GM12878 (cell line): ENCODE measurements around the gene KRT32. TPM values are rescaled to one million over a fixed set of nuclear protein-coding genes. Genes with fewer than 3 reads are reported as not detected.

Experiments
- ATAC-seq: fragments of 200-7000 bp; cut with Tn5 transposase; 3 replicates; pipeline ENCODE4 v1.9.1; 2020; ENCODE audit warnings: mild to moderate bottlenecking, moderate library complexity
- BruUV-seq: library from RNA; stranded (reverse); fragments of 400-500 nt; replicated peaks from 2 replicates; lab custom pipeline; 2021; lab: Mats Ljungman, UMichigan
- CTCF ChIA-PET: fragments of 300-600 bp; sonication (Branson Sonifier 250); formaldehyde crosslinking; extraction: SDS; loops from one replicate; lab custom pipeline; 2021; ENCODE audit warnings: inconsistent platforms; lab: Yijun Ruan, JAX
- POLR2A ChIA-PET: fragments of 350-600 bp; formaldehyde crosslinking; extraction: SDS; loops from one replicate; lab custom pipeline; 2021; ENCODE audit warnings: inconsistent platforms; lab: Charles Lee
- RAD21 ChIA-PET: fragments of 300-600 bp; sonication (Branson Sonifier 250); formaldehyde crosslinking; loops from one replicate; lab custom pipeline; 2023; ENCODE audit warnings: antibody characterized with exemption; ENCODE audit not compliant: unreplicated experiment; lab: Charles Lee
- SMC1A ChIA-PET: fragments of 300-600 bp; sonication (Branson Sonifier 250); formaldehyde crosslinking; loops from one replicate; lab custom pipeline; 2023; ENCODE audit not compliant: unreplicated experiment, uncharacterized antibody; lab: Charles Lee
- DNase-seq: peaks from one replicate; pipeline ENCODE4 v3.0.0-alpha.2; 2011; ENCODE audit warnings: low read depth, low spot score
- FAIRE-seq: peaks from 3 replicates; lab custom pipeline; 2011; peaks lifted over from hg19 to GRCh38; lab: Jason Lieb, UNC
- H2AFZ ChIP-seq: 2 replicates; pipeline ENCODE4 v1.6.0; 2011; ENCODE audit warnings: low read depth, low read length, control low read depth; ENCODE audit not compliant: control insufficient read depth
- H3K27ac ChIP-seq: 2 replicates; pipeline ENCODE4 v1.5.1; 2011; ENCODE audit warnings: control low read depth; ENCODE audit not compliant: control insufficient read depth, insufficient read depth
- H3K27me3 ChIP-seq, 2 experiments: replicated peaks in 1 of 2; 2 replicates each; pipeline versions ENCODE4 v1.6.0 to v1.6.1; 2011; ENCODE audit warnings: low read length in 1 of 2; ENCODE audit not compliant: control insufficient read depth in 2 of 2, insufficient read depth in 2 of 2
- H3K36me3 ChIP-seq, 2 experiments: 2 replicates each; pipeline ENCODE4 v1.5.1; 2011; ENCODE audit warnings: low read length in 1 of 2; ENCODE audit not compliant: control insufficient read depth in 2 of 2, insufficient read depth in 2 of 2
- H3K4me1 ChIP-seq: 2 replicates; pipeline ENCODE4 v1.6.1; 2011; ENCODE audit warnings: mild to moderate bottlenecking, low read length, moderate library complexity, mixed read lengths; ENCODE audit not compliant: control insufficient read depth, insufficient read depth
- H3K4me2 ChIP-seq: 2 replicates; pipeline ENCODE4 v1.6.0; 2011; ENCODE audit warnings: control low read depth; ENCODE audit not compliant: control insufficient read depth, insufficient read depth
- H3K4me3 ChIP-seq: fragments of 200-600 bp; sonication (generic); 2 replicates; pipeline ENCODE4 v1.5.1; 2016
- H3K79me2 ChIP-seq: 2 replicates; pipeline ENCODE4 v1.6.0; 2011; ENCODE audit warnings: low read length; ENCODE audit not compliant: control insufficient read depth, insufficient read depth
- H3K9ac ChIP-seq: 2 replicates; pipeline ENCODE4 v1.8.0; 2011; ENCODE audit warnings: low read length, control low read depth, mixed read lengths; ENCODE audit not compliant: control insufficient read depth, insufficient read depth
- H3K9me3 ChIP-seq: replicated peaks from 3 replicates; pipeline ENCODE4 v1.5.1; 2011; ENCODE audit warnings: mild to moderate bottlenecking, low read length; ENCODE audit not compliant: control insufficient read depth, insufficient read depth
- H4K20me1 ChIP-seq: 2 replicates; pipeline ENCODE4 v1.6.0; 2011; ENCODE audit not compliant: control insufficient read depth, insufficient read depth
- FOS ChIP-seq: IDR thresholded peaks from 3 replicates; pipeline ENCODE4 v1.6.1; 2011; ENCODE audit warnings: borderline replicate concordance; ENCODE audit not compliant: insufficient read length; ENCODE audit errors: extremely low read depth
- IKZF1 ChIP-seq: fragments of 450-650 bp; conservative IDR thresholded peaks from 2 replicates; pipeline ENCODE4 v1.6.1; 2017; ENCODE audit warnings: antibody characterized with exemption, mild to moderate bottlenecking
- RAD21 ChIP-seq: IDR thresholded peaks from 2 replicates; pipeline ENCODE4 v1.6.1; 2011; ENCODE audit warnings: mild to moderate bottlenecking, low read depth, low read length, moderate library complexity; ENCODE audit not compliant: insufficient read depth
- SMC3 ChIP-seq: IDR thresholded peaks from 2 replicates; pipeline ENCODE4 v1.6.1; 2011; ENCODE audit warnings: low read length, improper control_type of control experiment, borderline replicate concordance
- SPI1 ChIP-seq: IDR thresholded peaks from 2 replicates; pipeline ENCODE4 v1.6.1; 2011; ENCODE audit warnings: low read depth, mild to moderate bottlenecking, low read length, moderate library complexity, borderline replicate concordance; ENCODE audit not compliant: insufficient read depth
- TARDBP ChIP-seq: IDR thresholded peaks from 2 replicates; pipeline ENCODE4 v1.6.1; 2016; ENCODE audit warnings: borderline replicate concordance
- YY1 ChIP-seq: IDR thresholded peaks from 2 replicates; pipeline ENCODE4 v1.6.1; 2011; ENCODE audit warnings: low read depth, mild to moderate bottlenecking, low read length
- WGBS: methylation state at CpG from one replicate; pipeline ENCODE4 v1.1.6; 2016; ENCODE audit warnings: low lambda C conversion rate; ENCODE audit not compliant: insufficient replicate concordance, insufficient coverage; ENCODE audit errors: missing lambda C conversion rate; 5-methylcytosine and 5-hydroxymethylcytosine counted together
- in situ Hi-C: fragments of 300-500 bp; cut with MboI; formaldehyde crosslinking; loops from 9 replicates; pipeline ENCODE4 v1.14.3; 2018; ENCODE audit warnings: mixed read lengths
- intact Hi-C: fragments of 100-400 bp; cut with micrococcal nuclease; formaldehyde crosslinking; loops from one replicate; pipeline ENCODE4 v1.14.2; 2022; ENCODE audit not compliant: unreplicated experiment
- polyA plus RNA-seq, 11 experiments: library from polyadenylated mRNA; depleted of rRNA in 4 of 11; unstranded in 6 of 11; stranded (reverse) in 5 of 11; fragments of >200 nt; fragmentation: Nextera tagmentation in 4 of 11; fragmentation: Illumina TruSeq in 1 of 11; extraction: Ambion mirVana in 4 of 11; extraction: Trizol in 1 of 11; gene quantifications; 1 replicate in 1 of 11; 2 replicates in 10 of 11; pipeline versions ENCODE4 v1.2.1 to v1.2.3, GENCODE V29; 2011 to 2016; ENCODE audit warnings: inconsistent platforms in 2 of 11, missing spikeins in 2 of 11, low read depth in 1 of 11
- total RNA-seq, 4 experiments: library from RNA; depleted of rRNA in 3 of 4; stranded (reverse); fragments of >200 nt in 3 of 4; fragmentation: Illumina TruSeq in 1 of 4; extraction: Trizol in 1 of 4; gene quantifications; 2 replicates each; pipeline versions ENCODE4 v1.2.1 to v1.2.3, GENCODE V29; 2013 to 2021
- TF ChIP-seq, protein P1 (sequence below), 3 experiments: IDR thresholded peaks in 2 of 3; conservative IDR thresholded peaks in 1 of 3; 2 replicates each; pipeline ENCODE4 v1.5.1; 2011; ENCODE audit warnings: low read depth in 3 of 3, low read length in 3 of 3, mild to moderate bottlenecking in 3 of 3, control low read depth in 2 of 3, moderate library complexity in 2 of 3, inconsistent platforms in 1 of 3, mixed read lengths in 1 of 3; ENCODE audit not compliant: control insufficient read depth in 2 of 3, insufficient read depth in 1 of 3; ENCODE audit errors: extremely low read depth in 1 of 3
- TF ChIP-seq, protein P2 (sequence below): IDR thresholded peaks from 2 replicates; pipeline ENCODE4 v1.6.1; 2011; ENCODE audit warnings: mild to moderate bottlenecking, low read depth, low read length, moderate library complexity; ENCODE audit not compliant: insufficient replicate concordance
- TF ChIP-seq, protein P3 (sequence below): fragments of 450-650 bp; formaldehyde crosslinking; IDR thresholded peaks from 2 replicates; pipeline ENCODE4 v1.4.0; 2022; ENCODE audit warnings: mild to moderate bottlenecking, moderate library complexity

KRT32 gene
- total and polyA plus RNA-seq, 10 of the 15 experiments (the other 5 are each of a cell fraction or from before 2014, with no cell fraction given): not detected

DNA sequence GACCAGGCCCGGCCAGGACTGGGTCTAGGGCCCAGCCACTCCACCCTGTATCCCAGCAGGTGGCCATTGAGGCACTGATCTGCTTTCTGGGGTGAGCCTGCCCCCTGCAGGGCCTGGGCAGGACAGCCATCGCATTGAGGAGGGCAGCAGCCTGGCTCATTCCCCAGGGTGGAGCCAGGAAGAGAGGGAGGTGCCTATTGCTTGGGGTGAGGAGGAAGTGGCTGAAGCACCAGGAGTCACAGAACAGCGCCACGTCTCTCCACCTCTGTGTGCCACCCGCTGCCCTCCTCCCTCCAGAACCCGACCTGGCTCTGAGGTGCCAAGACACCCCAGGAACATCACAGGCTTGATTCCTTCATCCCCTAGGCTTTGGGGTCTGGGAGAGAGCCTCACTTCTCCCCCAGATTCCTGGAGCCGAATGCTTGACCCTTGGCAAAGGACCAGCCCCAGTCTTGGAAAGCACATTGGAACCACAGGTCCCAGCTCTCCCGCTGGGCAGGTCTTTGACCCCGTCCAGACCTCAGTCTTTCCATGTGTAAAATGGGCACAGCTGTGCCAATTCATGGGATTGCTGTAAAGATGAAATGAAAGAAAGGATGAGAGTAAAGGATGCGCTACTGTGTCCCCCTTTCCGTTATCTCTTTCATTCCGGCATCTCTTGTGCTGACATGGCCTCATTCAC, 29.8 kb upstream of the KRT32 start:
- SMC1A ChIA-PET: no interaction called here
- H2AFZ ChIP-seq: no peak overlapping the region

More for the DNA sequence above, 29.8 kb upstream of the KRT32 start:
- Histone ChIP-seq H3K36me3 (no peaks in the 10 kb centered on the region), H3K4me3 (no peak overlapping the region), H3K4me1 (no peaks in the 10 kb centered on the region), H3K9ac (no peak overlapping the region), H3K27ac (no peak overlapping the region), H3K79me2 (no peaks in the 10 kb centered on the region), H3K4me2 (no peak overlapping the region), H3K9me3 (no peaks in the 10 kb centered on the region), H3K27me3 (peaks cover 0 to 2% of the 10 kb centered on the region in 2 experiments; a peak in 2 of 4 replicates), H4K20me1 (no peaks in the 10 kb centered on the region)
- WGBS: 32% methylated on average over 12 of the region's 12 CpGs
- BruUV-seq: no TSS peak
- DNase-seq: peak; percentile 12
- intact Hi-C loops: loop anchor here (5.0 kb wide), 1 partner anchor 585 kb away; no protein-coding TSS in a partner anchor
- ATAC-seq: peak; percentile 99
- in situ Hi-C loops: no loop called here
- TF ChIP-seq, protein P1, sequence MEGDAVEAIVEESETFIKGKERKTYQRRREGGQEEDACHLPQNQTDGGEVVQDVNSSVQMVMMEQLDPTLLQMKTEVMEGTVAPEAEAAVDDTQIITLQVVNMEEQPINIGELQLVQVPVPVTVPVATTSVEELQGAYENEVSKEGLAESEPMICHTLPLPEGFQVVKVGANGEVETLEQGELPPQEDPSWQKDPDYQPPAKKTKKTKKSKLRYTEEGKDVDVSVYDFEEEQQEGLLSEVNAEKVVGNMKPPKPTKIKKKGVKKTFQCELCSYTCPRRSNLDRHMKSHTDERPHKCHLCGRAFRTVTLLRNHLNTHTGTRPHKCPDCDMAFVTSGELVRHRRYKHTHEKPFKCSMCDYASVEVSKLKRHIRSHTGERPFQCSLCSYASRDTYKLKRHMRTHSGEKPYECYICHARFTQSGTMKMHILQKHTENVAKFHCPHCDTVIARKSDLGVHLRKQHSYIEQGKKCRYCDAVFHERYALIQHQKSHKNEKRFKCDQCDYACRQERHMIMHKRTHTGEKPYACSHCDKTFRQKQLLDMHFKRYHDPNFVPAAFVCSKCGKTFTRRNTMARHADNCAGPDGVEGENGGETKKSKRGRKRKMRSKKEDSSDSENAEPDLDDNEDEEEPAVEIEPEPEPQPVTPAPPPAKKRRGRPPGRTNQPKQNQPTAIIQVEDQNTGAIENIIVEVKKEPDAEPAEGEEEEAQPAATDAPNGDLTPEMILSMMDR (IDR thresholded peaks at IDR 0.05 in 2 of 3, conservative IDR thresholded peaks at IDR 0.05 in 1 of 3; ENCODE audit: control insufficient read depth in 2 of 3, extremely low read depth in 1 of 3, insufficient read depth in 1 of 3, low read depth in 3 of 3, low read length in 3 of 3): peak; percentile 42 to 51 (median 51)
- no peak for TF ChIP-seq FOS
- TF ChIP-seq TARDBP: no peak
- TF ChIP-seq, protein P2, sequence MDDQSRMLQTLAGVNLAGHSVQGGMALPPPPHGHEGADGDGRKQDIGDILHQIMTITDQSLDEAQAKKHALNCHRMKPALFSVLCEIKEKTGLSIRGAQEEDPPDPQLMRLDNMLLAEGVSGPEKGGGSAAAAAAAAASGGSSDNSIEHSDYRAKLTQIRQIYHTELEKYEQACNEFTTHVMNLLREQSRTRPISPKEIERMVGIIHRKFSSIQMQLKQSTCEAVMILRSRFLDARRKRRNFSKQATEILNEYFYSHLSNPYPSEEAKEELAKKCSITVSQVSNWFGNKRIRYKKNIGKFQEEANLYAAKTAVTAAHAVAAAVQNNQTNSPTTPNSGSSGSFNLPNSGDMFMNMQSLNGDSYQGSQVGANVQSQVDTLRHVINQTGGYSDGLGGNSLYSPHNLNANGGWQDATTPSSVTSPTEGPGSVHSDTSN: no peak
- TF ChIP-seq RAD21: peak; percentile 47
- TF ChIP-seq, protein P3, sequence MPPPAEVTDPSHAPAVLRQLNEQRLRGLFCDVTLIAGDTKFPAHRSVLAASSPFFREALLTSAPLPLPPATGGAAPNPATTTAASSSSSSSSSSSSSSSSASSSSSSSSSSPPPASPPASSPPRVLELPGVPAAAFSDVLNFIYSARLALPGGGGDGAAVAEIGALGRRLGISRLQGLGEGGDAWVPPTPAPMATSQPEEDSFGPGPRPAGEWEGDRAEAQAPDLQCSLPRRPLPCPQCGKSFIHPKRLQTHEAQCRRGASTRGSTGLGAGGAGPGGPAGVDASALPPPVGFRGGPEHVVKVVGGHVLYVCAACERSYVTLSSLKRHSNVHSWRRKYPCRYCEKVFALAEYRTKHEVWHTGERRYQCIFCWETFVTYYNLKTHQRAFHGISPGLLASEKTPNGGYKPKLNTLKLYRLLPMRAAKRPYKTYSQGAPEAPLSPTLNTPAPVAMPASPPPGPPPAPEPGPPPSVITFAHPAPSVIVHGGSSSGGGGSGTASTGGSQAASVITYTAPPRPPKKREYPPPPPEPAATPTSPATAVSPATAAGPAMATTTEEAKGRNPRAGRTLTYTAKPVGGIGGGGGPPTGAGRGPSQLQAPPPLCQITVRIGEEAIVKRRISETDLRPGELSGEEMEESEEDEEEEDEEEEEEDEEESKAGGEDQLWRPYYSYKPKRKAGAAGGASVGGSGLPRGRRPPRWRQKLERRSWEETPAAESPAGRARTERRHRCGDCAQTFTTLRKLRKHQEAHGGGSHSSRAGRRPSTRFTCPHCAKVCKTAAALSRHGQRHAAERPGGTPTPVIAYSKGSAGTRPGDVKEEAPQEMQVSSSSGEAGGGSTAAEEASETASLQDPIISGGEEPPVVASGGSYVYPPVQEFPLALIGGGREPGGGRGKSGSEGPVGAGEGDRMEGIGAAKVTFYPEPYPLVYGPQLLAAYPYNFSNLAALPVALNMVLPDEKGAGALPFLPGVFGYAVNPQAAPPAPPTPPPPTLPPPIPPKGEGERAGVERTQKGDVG (CRISPR knock-in tag): no peak
- TF ChIP-seq SPI1: peak; percentile 29; the same call in 1 of the 2 replicates
- TF ChIP-seq SMC3: peak; percentile 14; the same call in 1 of the 2 replicates
- TF ChIP-seq IKZF1: peak; percentile 25; the same call in 1 of the 2 replicates
- 0 out of 2 replicates have a peak, but pooled peaks have one; percentile 36 for TF ChIP-seq YY1
- no peak for FAIRE-seq
- ChIA-PET RAD21 (no interaction called here), POLR2A (interaction anchor here (0.6 kb wide), 1 partner anchor 82 kb away, joined by 9 read pairs; no protein-coding TSS in a partner anchor), CTCF (interaction anchor here (0.8 to 1.5 kb wide), 3 partner anchors 10 to 641 kb away, joined by 3 to 6 read pairs (median 3); no protein-coding TSS in a partner anchor)
